OCI-LY7 (cell line): ENCODE measurements around the gene PIMREG.

Experiments used
- EZH2phosphoT487 ChIP-seq: fragments of 200-600 bp; sonication (generic); IDR thresholded peaks from 2 replicates; pipeline ENCODE4 v1.6.1; 2018; ENCODE audit warnings: low read depth, borderline replicate concordance, mild to moderate bottlenecking, mixed run types, antibody characterized with exemption, low read length, moderate library complexity, mixed read lengths
- TF ChIP-seq, protein P1 (sequence below): fragments of 200-600 bp; sonication (generic); conservative IDR thresholded peaks from 2 replicates; pipeline ENCODE4 v1.5.1; 2014; ENCODE audit warnings: mild to moderate bottlenecking, antibody characterized with exemption, low read length, moderate library complexity, mixed read lengths

DNA sequence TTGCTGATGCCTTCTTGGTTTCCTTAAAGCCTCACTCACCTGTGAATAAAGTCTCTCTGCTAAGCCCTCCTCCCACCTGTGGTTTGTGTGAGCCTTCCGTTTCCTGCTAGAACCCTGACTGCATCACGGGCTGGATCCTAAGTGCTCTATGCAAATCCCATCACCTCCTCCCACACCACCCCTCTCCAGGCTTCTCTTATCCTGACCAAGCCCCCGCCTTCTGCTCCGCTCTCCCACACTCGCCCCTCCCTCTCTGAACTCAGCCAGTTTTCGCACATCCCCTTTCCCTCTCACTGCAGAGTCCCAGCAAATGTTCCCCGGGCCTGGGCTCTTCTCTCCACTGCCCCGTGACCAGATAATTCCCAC is 51.8 kb downstream of the PIMREG start:
- TF ChIP-seq, protein P1, sequence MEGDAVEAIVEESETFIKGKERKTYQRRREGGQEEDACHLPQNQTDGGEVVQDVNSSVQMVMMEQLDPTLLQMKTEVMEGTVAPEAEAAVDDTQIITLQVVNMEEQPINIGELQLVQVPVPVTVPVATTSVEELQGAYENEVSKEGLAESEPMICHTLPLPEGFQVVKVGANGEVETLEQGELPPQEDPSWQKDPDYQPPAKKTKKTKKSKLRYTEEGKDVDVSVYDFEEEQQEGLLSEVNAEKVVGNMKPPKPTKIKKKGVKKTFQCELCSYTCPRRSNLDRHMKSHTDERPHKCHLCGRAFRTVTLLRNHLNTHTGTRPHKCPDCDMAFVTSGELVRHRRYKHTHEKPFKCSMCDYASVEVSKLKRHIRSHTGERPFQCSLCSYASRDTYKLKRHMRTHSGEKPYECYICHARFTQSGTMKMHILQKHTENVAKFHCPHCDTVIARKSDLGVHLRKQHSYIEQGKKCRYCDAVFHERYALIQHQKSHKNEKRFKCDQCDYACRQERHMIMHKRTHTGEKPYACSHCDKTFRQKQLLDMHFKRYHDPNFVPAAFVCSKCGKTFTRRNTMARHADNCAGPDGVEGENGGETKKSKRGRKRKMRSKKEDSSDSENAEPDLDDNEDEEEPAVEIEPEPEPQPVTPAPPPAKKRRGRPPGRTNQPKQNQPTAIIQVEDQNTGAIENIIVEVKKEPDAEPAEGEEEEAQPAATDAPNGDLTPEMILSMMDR = peak; percentile 42; the same call in 1 of the 2 replicates
- no peak for TF ChIP-seq EZH2phosphoT487
